Gastroesophageal sphincter (tissue), 4 donors: ENCODE measurements around the gene IFNA14. TPM values are rescaled to one million over a fixed set of nuclear protein-coding genes. Genes with fewer than 3 reads are reported as not detected.

Experiments used
- ATAC-seq: fragments of 150-250 bp; one replicate; pipeline ENCODE4 v1.9.1; 2016; ENCODE audit warnings: mild to moderate bottlenecking, moderate library complexity
- H3K27ac ChIP-seq, 4 donors: fragments of 200-600 bp; sonication (generic) in 3 of 4; 1 replicate in 3 of 4; 2 replicates in 1 of 4; pipeline ENCODE4 v1.5.1; 2016 to 2019
- H3K27me3 ChIP-seq: fragments of 200-600 bp; sonication (generic); one replicate; pipeline ENCODE4 v1.5.1; 2019
- H3K36me3 ChIP-seq, 2 donors: fragments of 200-600 bp; sonication (generic); one replicate each; pipeline ENCODE4 v1.5.1; 2019; ENCODE audit warnings: control low read depth in 1 of 2
- H3K4me1 ChIP-seq, 3 donors: fragments of 200-600 bp; sonication (generic); 1 replicate in 2 of 3; 2 replicates in 1 of 3; pipeline ENCODE4 v1.5.1; 2016 to 2019; ENCODE audit warnings: control low read depth in 2 of 3
- H3K4me3 ChIP-seq, 2 donors: fragments of 200-600 bp; sonication (generic); one replicate each; pipeline ENCODE4 v1.5.1; 2019; ENCODE audit warnings: mild to moderate bottlenecking in 1 of 2, moderate library complexity in 1 of 2
- H3K9me3 ChIP-seq, 3 donors: fragments of 200-600 bp; sonication (generic); one replicate each; pipeline ENCODE4 v1.5.1; 2017 to 2019; ENCODE audit warnings: control low read depth in 2 of 3
- EP300 ChIP-seq: sonication (generic); formaldehyde crosslinking; IDR thresholded peaks from one replicate; pipeline ENCODE4 v1.6.1; 2017; ENCODE audit warnings: antibody characterized with exemption, mild to moderate bottlenecking
- POLR2A ChIP-seq, 2 donors: fragments of 450-650 bp; IDR thresholded peaks; one replicate each; pipeline ENCODE4 v1.6.1; 2017; ENCODE audit warnings: antibody characterized with exemption in 2 of 2, mild to moderate bottlenecking in 2 of 2, moderate library complexity in 1 of 2
- POLR2AphosphoS5 ChIP-seq: sonication (generic); formaldehyde crosslinking; IDR thresholded peaks from one replicate; pipeline ENCODE4 v1.6.1; 2017; ENCODE audit warnings: antibody characterized with exemption
- WGBS, 2 donors: methylation state at CpG; one replicate each; pipeline ENCODE4 v1.1.5; 2018; ENCODE audit warnings: low coverage in 1 of 2; 5-methylcytosine and 5-hydroxymethylcytosine counted together
- total RNA-seq, 4 donors: library from RNA; depleted of rRNA; stranded (reverse); fragments of >200 nt; gene quantifications; one replicate each; pipeline ENCODE4 v1.1.0, GENCODE V29; 2016
- TF ChIP-seq, protein P1 (sequence below), 4 experiments: fragments of 200-600 bp in 2 of 4; fragments of 450-650 bp in 2 of 4; sonication (generic) in 1 of 4; IDR thresholded peaks; one replicate each; pipeline ENCODE4 v1.5.1; 2017 to 2019; ENCODE audit warnings: antibody characterized with exemption in 4 of 4, mild to moderate bottlenecking in 2 of 4, moderate library complexity in 2 of 4

Gene IFNA14
- total RNA-seq, 4 donors from 2014 or later: 0.40 TPM; not detected in 3

- TF ChIP-seq, protein P1, sequence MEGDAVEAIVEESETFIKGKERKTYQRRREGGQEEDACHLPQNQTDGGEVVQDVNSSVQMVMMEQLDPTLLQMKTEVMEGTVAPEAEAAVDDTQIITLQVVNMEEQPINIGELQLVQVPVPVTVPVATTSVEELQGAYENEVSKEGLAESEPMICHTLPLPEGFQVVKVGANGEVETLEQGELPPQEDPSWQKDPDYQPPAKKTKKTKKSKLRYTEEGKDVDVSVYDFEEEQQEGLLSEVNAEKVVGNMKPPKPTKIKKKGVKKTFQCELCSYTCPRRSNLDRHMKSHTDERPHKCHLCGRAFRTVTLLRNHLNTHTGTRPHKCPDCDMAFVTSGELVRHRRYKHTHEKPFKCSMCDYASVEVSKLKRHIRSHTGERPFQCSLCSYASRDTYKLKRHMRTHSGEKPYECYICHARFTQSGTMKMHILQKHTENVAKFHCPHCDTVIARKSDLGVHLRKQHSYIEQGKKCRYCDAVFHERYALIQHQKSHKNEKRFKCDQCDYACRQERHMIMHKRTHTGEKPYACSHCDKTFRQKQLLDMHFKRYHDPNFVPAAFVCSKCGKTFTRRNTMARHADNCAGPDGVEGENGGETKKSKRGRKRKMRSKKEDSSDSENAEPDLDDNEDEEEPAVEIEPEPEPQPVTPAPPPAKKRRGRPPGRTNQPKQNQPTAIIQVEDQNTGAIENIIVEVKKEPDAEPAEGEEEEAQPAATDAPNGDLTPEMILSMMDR (IDR thresholded peaks at IDR 0.05): no peak
- TF ChIP-seq POLR2AphosphoS5 (no peak), POLR2A (IDR thresholded peaks at IDR 0.05) (no peak), EP300 (no peak)
- no peaks in the 10 kb centered on the region for H3K4me1 ChIP-seq
- no peak overlapping the region for H3K4me3 ChIP-seq
- no peaks in the 10 kb centered on the region for H3K27me3 ChIP-seq
- ATAC-seq: no peak
- H3K36me3 ChIP-seq: no peaks in the 10 kb centered on the region
- WGBS, 2 donors: 17 to 68% methylated on average over 1 to 5 of the region's 5 CpGs
- H3K27ac ChIP-seq: no peak overlapping the region
- no peaks in the 10 kb centered on the region for H3K9me3 ChIP-seq
These were observed 15.9 kb upstream of the IFNA14 start for GRCh38 chr9:21255538-21256212.

DNA sequence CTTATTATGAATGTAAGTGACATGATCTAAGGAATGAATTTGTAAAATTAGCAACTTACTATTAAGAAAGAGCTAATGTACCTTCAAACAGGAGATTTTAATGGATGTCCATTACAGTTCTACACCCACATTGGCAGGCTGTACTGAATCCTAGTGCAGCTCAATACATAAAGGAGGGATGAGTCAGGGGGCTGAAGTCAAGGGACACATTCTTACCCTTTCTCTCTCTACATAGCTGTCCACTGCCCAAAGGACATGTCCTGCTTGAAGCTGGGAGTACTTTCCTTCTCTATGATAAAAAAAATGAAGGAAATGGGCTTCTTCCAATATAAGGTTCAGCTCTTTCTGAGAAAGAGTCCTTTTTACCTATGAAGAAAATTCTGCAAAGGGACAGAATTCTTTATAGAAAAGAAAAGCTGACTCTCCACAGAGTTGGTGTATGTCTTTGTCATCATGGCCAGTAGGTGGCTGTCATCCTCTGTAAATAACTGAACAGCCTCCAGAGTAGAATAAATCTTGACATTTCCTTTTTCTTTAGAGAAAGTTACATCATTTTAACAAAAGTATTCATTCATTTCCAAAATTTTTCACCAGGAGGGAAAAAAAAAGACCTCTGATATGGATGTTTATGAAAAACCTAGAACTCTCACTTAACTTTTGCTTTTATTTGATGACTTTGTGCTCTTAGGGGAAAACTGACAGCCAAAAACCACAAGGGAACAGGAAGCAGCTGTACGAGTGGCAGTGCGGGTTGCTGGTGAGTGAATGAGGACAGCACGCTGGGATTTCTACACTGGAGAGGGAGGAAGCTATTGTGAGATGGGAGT lies 13.1 kb upstream of the IFNA14 start:
- TF ChIP-seq, protein P1 (IDR thresholded peaks at IDR 0.05): peak; percentile 9 to 39 (median 26)
- TF ChIP-seq POLR2AphosphoS5 (peak; percentile 10), POLR2A (IDR thresholded peaks at IDR 0.05) (no peak), EP300 (no peak)
- no peak overlapping the region for H3K4me3 ChIP-seq
- H3K27me3 ChIP-seq: peaks cover 2% of the 10 kb centered on the region
- peak; percentile 66 for ATAC-seq
- H3K4me1 ChIP-seq: no peaks in the 10 kb centered on the region
- no peak overlapping the region for H3K27ac ChIP-seq
- no peaks in the 10 kb centered on the region for H3K9me3 ChIP-seq
- H3K36me3 ChIP-seq: no peaks in the 10 kb centered on the region
- WGBS, 2 donors: 0% methylated on average over 2 to 3 of the region's 3 CpGs

DNA sequence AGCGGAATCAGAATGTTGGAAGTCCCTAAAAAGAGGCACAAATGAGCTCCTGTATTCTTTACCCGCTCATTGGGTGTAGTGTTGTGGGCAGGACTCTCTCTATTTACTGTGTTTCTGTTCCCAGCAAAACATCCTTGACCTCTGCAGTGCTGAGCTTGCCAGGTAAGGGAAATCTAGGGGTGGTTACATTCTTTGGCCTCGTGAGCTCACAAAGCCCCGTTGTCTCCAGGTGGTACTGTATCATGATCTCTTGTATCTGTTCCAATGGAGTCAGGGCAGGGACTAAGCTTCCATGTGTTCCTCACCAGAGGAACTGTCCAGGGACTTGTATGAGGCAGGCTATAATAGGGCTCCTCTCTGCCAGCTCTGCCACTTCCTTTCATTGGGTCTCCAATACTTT lies 11.8 kb upstream of the IFNA14 start:
- TF ChIP-seq, protein P1 (IDR thresholded peaks at IDR 0.05): no peak
- TF ChIP-seq POLR2A (IDR thresholded peaks at IDR 0.05) (no peak), POLR2AphosphoS5 (no peak), EP300 (no peak)
- peaks cover 4% of the 10 kb centered on the region for H3K27me3 ChIP-seq
- no peaks in the 10 kb centered on the region for H3K9me3 ChIP-seq
- 64 to 88% methylated on average over 3 to 4 of the region's 4 CpGs for WGBS, 2 donors
- ATAC-seq: no peak
- H3K4me3 ChIP-seq: no peak overlapping the region
- H3K36me3 ChIP-seq: no peaks in the 10 kb centered on the region
- H3K4me1 ChIP-seq: no peaks in the 10 kb centered on the region
- no peak overlapping the region for H3K27ac ChIP-seq

GRCh38 chr9:21251190-21251589 lies 11.4 kb upstream of the IFNA14 start:
- Histone ChIP-seq H3K4me3 (no peak overlapping the region), H3K9me3 (no peaks in the 10 kb centered on the region), H3K36me3 (no peaks in the 10 kb centered on the region), H3K4me1 (no peaks in the 10 kb centered on the region), H3K27me3 (peaks cover 4% of the 10 kb centered on the region), H3K27ac (no peak overlapping the region)
- TF ChIP-seq POLR2AphosphoS5 (no peak), EP300 (no peak), POLR2A (IDR thresholded peaks at IDR 0.05) (no peak)
- TF ChIP-seq, protein P1 (IDR thresholded peaks at IDR 0.05): no peak
- WGBS, 2 donors: 63 to 75% methylated on average over 1 of the region's 1 CpG
- no peak for ATAC-seq
